Fibroblast of lung (primary cell): ENCODE data around the gene RAB3IP. TPM values are rescaled to one million over a fixed set of nuclear protein-coding genes. Genes with fewer than 3 reads are reported as not detected.
A peak's percentile ranks its signal among the peaks of the same experiment; 100 is the strongest.
"Not testable (repeated sequence)": the region's sequence is repeated elsewhere in the genome, so short reads cannot be mapped to it uniquely, and the experiment has no call there.

Experiments used
- DNase-seq, 2 donors: peaks; one replicate each; pipeline versions ENCODE4 v3.0.0 to v3.0.0-alpha.2; 2010; ENCODE audit warnings: low read depth in 2 of 2
- H2AFZ ChIP-seq: 2 replicates; pipeline ENCODE4 v1.5.1; 2012; ENCODE audit warnings: low read length, control low read depth, inconsistent platforms
- H3K27ac ChIP-seq: 2 replicates; pipeline ENCODE4 v1.5.1; 2011; ENCODE audit warnings: low read length, control low read depth; ENCODE audit not compliant: insufficient read depth
- H3K27me3 ChIP-seq: 2 replicates; pipeline ENCODE4 v1.5.1; 2011; ENCODE audit warnings: mild to moderate bottlenecking, low read length; ENCODE audit not compliant: control insufficient read depth, insufficient read depth
- H3K36me3 ChIP-seq: 2 replicates; pipeline ENCODE4 v1.5.1; 2011; ENCODE audit warnings: low read length; ENCODE audit not compliant: control insufficient read depth, insufficient read depth
- H3K4me1 ChIP-seq: 2 replicates; pipeline ENCODE4 v1.5.1; 2011; ENCODE audit warnings: low read length; ENCODE audit not compliant: control insufficient read depth, insufficient read depth; ENCODE audit errors: extremely low read depth
- H3K4me2 ChIP-seq: 2 replicates; pipeline ENCODE4 v1.5.1; 2011; ENCODE audit warnings: low read length, control low read depth; ENCODE audit not compliant: insufficient read depth; ENCODE audit errors: extremely low read depth
- H3K4me3 ChIP-seq, 4 experiments: fragments of 200-600 bp in 1 of 4; sonication (generic) in 1 of 4; replicated peaks in 1 of 4; 2 replicates each; pipeline ENCODE4 v1.5.1; 2011 to 2016; ENCODE audit warnings: low read length in 4 of 4, low read depth in 3 of 4, mild to moderate bottlenecking in 3 of 4, control low read depth in 2 of 4, inconsistent platforms in 1 of 4, mixed read lengths in 1 of 4; ENCODE audit not compliant: insufficient read depth in 1 of 4; ENCODE audit errors: control extremely low read depth in 1 of 4
- H3K79me2 ChIP-seq: 2 replicates; pipeline ENCODE4 v1.5.1; 2012; ENCODE audit warnings: mild to moderate bottlenecking, low read length, inconsistent platforms; ENCODE audit not compliant: control insufficient read depth, insufficient read depth
- H3K9ac ChIP-seq: 2 replicates; pipeline ENCODE4 v1.5.1; 2011; ENCODE audit warnings: mild to moderate bottlenecking, low read length, control low read depth; ENCODE audit not compliant: insufficient read depth
- H3K9me3 ChIP-seq: 2 replicates; pipeline ENCODE4 v1.5.1; 2012; ENCODE audit warnings: low read depth, low read length; ENCODE audit not compliant: control insufficient read depth, insufficient read depth
- H4K20me1 ChIP-seq: 2 replicates; pipeline ENCODE4 v1.5.1; 2011; ENCODE audit warnings: low read length; ENCODE audit not compliant: control insufficient read depth, insufficient read depth; ENCODE audit errors: extremely low read depth
- CTCF ChIP-seq, 2 donors: IDR thresholded peaks in 1 of 2; conservative IDR thresholded peaks in 1 of 2; 1 replicate in 1 of 2; 2 replicates in 1 of 2; pipeline ENCODE4 v1.5.1; 2011 to 2012; ENCODE audit warnings: low read length in 2 of 2, control low read depth in 1 of 2, inconsistent platforms in 1 of 2, low read depth in 1 of 2, mild to moderate bottlenecking in 1 of 2
- EZH2 ChIP-seq: IDR thresholded peaks from 2 replicates; pipeline ENCODE4 v1.5.1; 2012; ENCODE audit warnings: low read length, control low read depth, mild to moderate bottlenecking; ENCODE audit errors: missing control alignments
- polyA plus RNA-seq, 2 donors: library from polyadenylated mRNA; depleted of rRNA in 1 of 2; stranded (reverse) in 1 of 2; unstranded in 1 of 2; fragments of >200 nt; gene quantifications; 2 replicates each; pipeline ENCODE4 v1.2.1, GENCODE V29; 2011 to 2012; ENCODE audit warnings: missing spikeins in 1 of 2
- total RNA-seq: library from RNA; depleted of rRNA; stranded (reverse); fragments of >200 nt; gene quantifications from 2 replicates; pipeline ENCODE4 v1.2.1, GENCODE V29; 2014

RAB3IP gene
- total and polyA plus RNA-seq, 2 donors (not counting 1 experiment from before 2014, with no cell fraction given): 2.0 to 6.3 TPM

- no peak for DNase-seq
- TF ChIP-seq CTCF (conservative IDR thresholded peaks at IDR 0.05 in 1 of 2, IDR thresholded peaks at IDR 0.05 in 1 of 2; ENCODE audit: low read depth in 1 of 2, low read length in 2 of 2) (no peak), EZH2 (no peak)
- H3K4me3 ChIP-seq: no peak overlapping the region
Observed at GRCh38 chr12:69844836-69845235, 106.2 kb downstream of the RAB3IP start.

DNA sequence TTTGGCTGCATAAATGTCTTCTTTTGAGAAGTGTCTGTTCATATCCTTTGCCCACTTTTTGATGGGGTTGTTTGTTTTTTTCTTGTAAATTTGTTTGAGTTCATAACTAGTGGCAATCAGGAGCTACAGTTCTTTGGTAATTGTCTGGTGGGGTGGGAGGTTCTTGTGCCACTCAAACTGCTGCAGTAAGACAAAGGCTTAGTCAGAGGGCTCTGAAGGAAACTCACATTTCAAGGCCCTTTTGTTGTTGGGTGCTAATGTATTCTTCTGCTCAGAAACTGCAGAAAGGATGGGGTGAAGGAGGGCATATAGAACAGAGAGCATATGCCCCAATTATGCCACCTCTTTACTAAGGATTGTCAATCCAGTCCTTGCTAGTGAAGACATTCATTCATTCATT lies 108.3 kb downstream of the RAB3IP start:
- Histone ChIP-seq H4K20me1 (no peaks in the 10 kb centered on the region), H3K9me3 (no peaks in the 10 kb centered on the region), H3K4me2 (no peak overlapping the region), H3K27ac (no peak overlapping the region), H3K27me3 (no peaks in the 10 kb centered on the region), H3K4me1 (no peaks in the 10 kb centered on the region), H3K4me3 (no peak overlapping the region), H3K79me2 (no peaks in the 10 kb centered on the region), H3K9ac (no peak overlapping the region), H3K36me3 (no peaks in the 10 kb centered on the region), H2AFZ (no peak overlapping the region)
- no peak for DNase-seq
- TF ChIP-seq EZH2 (no peak), CTCF (conservative IDR thresholded peaks at IDR 0.05 in 1 of 2, IDR thresholded peaks at IDR 0.05 in 1 of 2; ENCODE audit: low read depth in 1 of 2, low read length in 2 of 2) (no peak)

More at GRCh38 chr12:69844836-69845235, 106.2 kb downstream of the RAB3IP start:
- H3K9me3 ChIP-seq: no peaks in the 10 kb centered on the region
- H4K20me1 ChIP-seq: no peaks in the 10 kb centered on the region
- no peak overlapping the region for H3K4me2 ChIP-seq
- no peaks in the 10 kb centered on the region for H3K79me2 ChIP-seq
- no peaks in the 10 kb centered on the region for H3K4me1 ChIP-seq
- H3K36me3 ChIP-seq: no peaks in the 10 kb centered on the region
- H3K27ac ChIP-seq: no peak overlapping the region
- H2AFZ ChIP-seq: no peak overlapping the region
- no peaks in the 10 kb centered on the region for H3K27me3 ChIP-seq
- no peak overlapping the region for H3K9ac ChIP-seq

DNA sequence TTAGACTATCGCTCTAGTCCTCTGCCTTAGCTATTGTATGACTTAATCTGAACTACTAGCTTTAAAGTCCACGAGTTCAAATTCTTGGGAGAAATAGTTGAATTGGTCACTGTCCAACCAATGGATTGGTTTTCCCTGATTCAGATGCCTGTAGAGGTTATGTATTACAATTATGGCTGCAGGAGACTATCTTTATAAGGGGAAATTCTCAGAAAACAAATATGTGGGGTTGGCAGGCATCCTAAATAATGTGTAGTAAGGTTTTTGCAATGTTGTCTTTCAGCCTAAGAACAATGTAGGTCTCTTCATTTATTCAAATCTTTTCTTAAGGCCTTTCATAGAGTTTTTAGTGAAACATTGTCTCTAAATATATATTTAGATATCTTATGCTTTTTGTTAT lies 113.3 kb downstream of the RAB3IP start:
- TF ChIP-seq CTCF (conservative IDR thresholded peaks at IDR 0.05 in 1 of 2, IDR thresholded peaks at IDR 0.05 in 1 of 2; ENCODE audit: low read depth in 1 of 2, low read length in 2 of 2): no peak
- TF ChIP-seq EZH2: no peak
- no peaks in the 10 kb centered on the region for H3K36me3 ChIP-seq
- no peaks in the 10 kb centered on the region for H4K20me1 ChIP-seq
- H3K27me3 ChIP-seq: no peaks in the 10 kb centered on the region
- H3K9me3 ChIP-seq: no peaks in the 10 kb centered on the region
- DNase-seq: peak; percentile 5 to 70
- H3K79me2 ChIP-seq: no peaks in the 10 kb centered on the region
- H3K27ac ChIP-seq: no peak overlapping the region
- no peak overlapping the region for H3K4me2 ChIP-seq
- H2AFZ ChIP-seq: no peak overlapping the region
- H3K4me1 ChIP-seq: no peaks in the 10 kb centered on the region
- H3K9ac ChIP-seq: no peak overlapping the region
- no peak overlapping the region for H3K4me3 ChIP-seq

DNA sequence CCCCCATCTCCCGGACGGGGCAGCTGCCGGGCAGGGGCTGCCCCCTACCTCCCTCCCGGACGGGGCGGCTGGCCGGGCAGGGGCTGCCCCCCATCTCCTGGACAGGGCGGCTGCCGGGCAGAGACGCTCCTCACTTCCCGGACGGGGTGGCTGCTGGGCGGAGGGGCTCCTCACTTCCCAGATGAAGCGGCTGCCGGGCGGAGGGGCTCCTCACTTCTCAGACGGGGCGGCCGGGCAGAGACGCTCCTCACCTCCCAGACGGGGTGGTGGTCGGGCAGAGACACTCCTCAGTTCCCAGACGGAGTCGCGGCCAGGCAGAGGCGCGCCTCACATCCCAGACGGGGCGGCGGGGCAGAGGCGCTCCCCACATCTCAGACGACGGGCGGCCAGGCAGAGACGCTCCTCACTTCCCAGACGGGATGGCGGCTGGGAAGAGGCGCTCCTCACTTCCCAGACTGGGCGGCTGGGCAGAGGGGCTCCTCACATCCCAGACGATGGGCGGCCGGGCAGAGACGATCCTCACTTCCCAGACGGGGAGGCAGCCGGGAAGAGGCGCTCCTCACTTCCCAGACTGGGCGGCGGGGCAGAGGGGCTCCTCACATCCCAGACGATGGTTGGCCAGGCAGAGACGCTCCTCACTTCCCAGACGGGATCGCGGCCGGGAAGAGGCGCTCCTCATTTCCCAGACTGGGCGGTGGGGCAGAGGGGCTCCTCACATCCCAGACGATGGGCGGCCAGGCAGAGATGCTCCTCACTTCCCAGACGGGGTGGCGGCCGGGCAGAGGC lies 114.7 kb downstream of the RAB3IP start:
- not testable (repeated sequence) for H3K9ac ChIP-seq, H3K4me1 ChIP-seq, H2AFZ ChIP-seq, H3K4me3 ChIP-seq, H3K9me3 ChIP-seq, DNase-seq, H3K4me2 ChIP-seq, H4K20me1 ChIP-seq, H3K36me3 ChIP-seq, H3K27ac ChIP-seq, H3K27me3 ChIP-seq, H3K79me2 ChIP-seq
